A549 (cell line): ENCODE data around the gene SSR2. TPM values are rescaled to one million over a fixed set of nuclear protein-coding genes. Genes with fewer than 3 reads are reported as not detected.
"Not testable (repeated sequence)": the region's sequence is repeated elsewhere in the genome, so short reads cannot be mapped to it uniquely, and the experiment has no call there.

Source experiments
- ATAC-seq, 2 experiments: fragments of 200-7000 bp in 1 of 2; fragments of >200 bp in 1 of 2; cut with Nextera tagmentation in 1 of 2; cut with Tn5 transposase in 1 of 2; 3 replicates each; pipeline versions ENCODE4 v1.8.0 to v1.9.1; 2018 to 2020; ENCODE audit warnings: mild to moderate bottlenecking in 1 of 2, moderate library complexity in 1 of 2
- CTCF ChIA-PET: fragments of 300-600 bp; sonication (Branson Sonifier 250); formaldehyde crosslinking; extraction: SDS; loops from one replicate; lab custom pipeline; 2021; ENCODE audit warnings: antibody characterized with exemption, inconsistent platforms; lab: Yijun Ruan, JAX
- POLR2A ChIA-PET: fragments of 350-600 bp; formaldehyde crosslinking; extraction: SDS; loops from one replicate; lab custom pipeline; 2021; ENCODE audit warnings: antibody characterized with exemption, inconsistent platforms; lab: Yijun Ruan, JAX
- DNase-seq, 2 experiments: peaks; one replicate each; pipeline versions ENCODE4 v3.0.0 to v3.0.0-alpha.2; 2011 to 2016; ENCODE audit warnings: low read depth in 1 of 2, low spot score in 1 of 2
- FAIRE-seq: peaks from 2 replicates; lab custom pipeline; 2011; peaks lifted over from hg19 to GRCh38; lab: Jason Lieb, UNC
- H3K27ac ChIP-seq, 2 experiments: fragments of >200 bp; sonication (Bioruptor Twin); formaldehyde crosslinking; 3 replicates each; pipeline ENCODE4 v1.5.1; 2016 to 2017
- H3K4me1 ChIP-seq: fragments of >200 bp; sonication (Bioruptor Twin); formaldehyde crosslinking; 3 replicates; pipeline ENCODE4 v1.6.1; 2016
- H3K4me2 ChIP-seq: fragments of >200 bp; sonication (Bioruptor Twin); formaldehyde crosslinking; 3 replicates; pipeline ENCODE4 v1.6.1; 2016
- H3K4me3 ChIP-seq: fragments of >200 bp; sonication (Bioruptor Twin); formaldehyde crosslinking; 3 replicates; pipeline ENCODE4 v1.5.1; 2016
- H3K9me3 ChIP-seq: fragments of >200 bp; sonication (Bioruptor Twin); formaldehyde crosslinking; 3 replicates; pipeline ENCODE4 v1.6.1; 2016
- BHLHE40 ChIP-seq: IDR thresholded peaks from 2 replicates; pipeline ENCODE4 v1.6.1; 2012; ENCODE audit warnings: low read depth, low read length, inconsistent platforms
- CBX2 ChIP-seq: fragments of 200-600 bp; sonication (generic); IDR thresholded peaks from 2 replicates; pipeline ENCODE4 v1.6.1; 2016; ENCODE audit warnings: low read depth, mild to moderate bottlenecking, borderline replicate concordance
- CBX8 ChIP-seq: fragments of 200-600 bp; sonication (generic); IDR thresholded peaks from 2 replicates; pipeline ENCODE4 v1.6.1; 2016
- EHMT2 ChIP-seq: fragments of 200-600 bp; sonication (generic); IDR thresholded peaks from 2 replicates; pipeline ENCODE4 v1.6.1; 2016; ENCODE audit warnings: antibody characterized with exemption, low read depth, mild to moderate bottlenecking, moderate library complexity
- ELK1 ChIP-seq: fragments of 150-350 bp; IDR thresholded peaks from 2 replicates; pipeline ENCODE4 v1.6.1; 2014; ENCODE audit warnings: low read depth, mild to moderate bottlenecking, low read length
- EP300 ChIP-seq, 2 experiments: fragments of >200 bp; sonication (Bioruptor Twin); formaldehyde crosslinking; IDR thresholded peaks; 2 replicates in 1 of 2; 3 replicates in 1 of 2; pipeline ENCODE4 v1.6.1; 2016 to 2017
- HDAC2 ChIP-seq: fragments of 200-600 bp; sonication (generic); IDR thresholded peaks from 2 replicates; pipeline ENCODE4 v1.6.1; 2016
- HMGXB4 ChIP-seq: fragments of 250-450 bp; sonication (Bioruptor Pico); IDR thresholded peaks from 2 replicates; pipeline ENCODE4 v1.5.0; 2021; ENCODE audit warnings: mild to moderate bottlenecking, moderate library complexity, borderline replicate concordance
- HOXB5 ChIP-seq: fragments of 250-450 bp; sonication (Bioruptor Pico); IDR thresholded peaks from 2 replicates; pipeline ENCODE4 v1.5.0; 2020; ENCODE audit warnings: mild to moderate bottlenecking, moderate library complexity
- JUN ChIP-seq, 2 experiments: fragments of >200 bp; sonication (Bioruptor Twin); formaldehyde crosslinking; IDR thresholded peaks; 2 replicates in 1 of 2; 3 replicates in 1 of 2; pipeline ENCODE4 v1.6.1; 2016 to 2017
- JUNB ChIP-seq: fragments of >200 bp; sonication (Bioruptor Twin); formaldehyde crosslinking; IDR thresholded peaks from 2 replicates; pipeline ENCODE4 v1.6.1; 2016
- MAX ChIP-seq: IDR thresholded peaks from 2 replicates; pipeline ENCODE4 v1.6.1; 2012
- MAZ ChIP-seq: fragments of 150-350 bp; IDR thresholded peaks from 2 replicates; pipeline ENCODE4 v1.6.1; 2014; ENCODE audit warnings: antibody characterized with exemption, low read depth, low read length, borderline replicate concordance
- MYC ChIP-seq: IDR thresholded peaks from 2 replicates; pipeline ENCODE4 v1.6.1; 2012; ENCODE audit warnings: mild to moderate bottlenecking, inconsistent platforms, low read length, improper control_type of control experiment, borderline replicate concordance
- NPAS2 ChIP-seq: fragments of 250-450 bp; sonication (Bioruptor Pico); IDR thresholded peaks from 2 replicates; pipeline ENCODE4 v1.8.0; 2022; ENCODE audit warnings: mild to moderate bottlenecking, moderate library complexity, borderline replicate concordance
- NR3C1 ChIP-seq: fragments of >200 bp; sonication (Bioruptor Twin); formaldehyde crosslinking; IDR thresholded peaks from 3 replicates; pipeline ENCODE4 v1.6.1; 2017
- POLR2AphosphoS2 ChIP-seq: conservative IDR thresholded peaks from 2 replicates; pipeline ENCODE4 v1.6.1; 2012; ENCODE audit warnings: low read length, improper control_type of control experiment, inconsistent platforms
- SMC3 ChIP-seq: fragments of >200 bp; sonication (Bioruptor Twin); formaldehyde crosslinking; IDR thresholded peaks from 3 replicates; pipeline ENCODE4 v1.6.1; 2018; ENCODE audit warnings: inconsistent platforms
- TFCP2L1 ChIP-seq: fragments of 250-450 bp; sonication (Bioruptor Pico); IDR thresholded peaks from 2 replicates; pipeline ENCODE4 v1.5.0; 2021; ENCODE audit warnings: mild to moderate bottlenecking
- ZFP36 ChIP-seq: fragments of 450-650 bp; IDR thresholded peaks from 2 replicates; pipeline ENCODE4 v1.6.1; 2014; ENCODE audit warnings: borderline replicate concordance; ENCODE audit not compliant: partially characterized antibody
- ZNF302 ChIP-seq: fragments of 250-450 bp; sonication (Bioruptor Pico); IDR thresholded peaks from 2 replicates; pipeline ENCODE4 v1.9.0; 2021; ENCODE audit warnings: inconsistent platforms, mild to moderate bottlenecking, moderate library complexity
- ZSCAN20 ChIP-seq: fragments of 250-450 bp; sonication (Bioruptor Pico); IDR thresholded peaks from 2 replicates; pipeline ENCODE4 v1.8.0; 2022; ENCODE audit warnings: mild to moderate bottlenecking, moderate library complexity
- WGBS: methylation state at CpG from one replicate; pipeline ENCODE4 v1.1.6; 2017; ENCODE audit errors: missing lambda C conversion rate; 5-methylcytosine and 5-hydroxymethylcytosine counted together
- polyA plus RNA-seq, 4 experiments: library from polyadenylated mRNA; depleted of rRNA in 3 of 4; stranded (reverse); fragments of >200 nt; fragmentation: RNase III in 1 of 4; extraction: RNeasy Plus Mini Kit Qiagen cat#74134 plus additional on column Dnase treatment in 1 of 4; gene quantifications; 2 replicates in 3 of 4; 3 replicates in 1 of 4; pipeline ENCODE4 v1.2.3, GENCODE V29; 2011 to 2017
- TF ChIP-seq, protein P1 (sequence below): fragments of >200 bp; sonication (Bioruptor Twin); formaldehyde crosslinking; IDR thresholded peaks from 3 replicates; pipeline ENCODE4 v1.6.1; 2016

The SSR2 gene
- polyA plus RNA-seq, 2 of the 4 experiments (the other 2 are of a cell fraction): 261 to 382 TPM

DNA sequence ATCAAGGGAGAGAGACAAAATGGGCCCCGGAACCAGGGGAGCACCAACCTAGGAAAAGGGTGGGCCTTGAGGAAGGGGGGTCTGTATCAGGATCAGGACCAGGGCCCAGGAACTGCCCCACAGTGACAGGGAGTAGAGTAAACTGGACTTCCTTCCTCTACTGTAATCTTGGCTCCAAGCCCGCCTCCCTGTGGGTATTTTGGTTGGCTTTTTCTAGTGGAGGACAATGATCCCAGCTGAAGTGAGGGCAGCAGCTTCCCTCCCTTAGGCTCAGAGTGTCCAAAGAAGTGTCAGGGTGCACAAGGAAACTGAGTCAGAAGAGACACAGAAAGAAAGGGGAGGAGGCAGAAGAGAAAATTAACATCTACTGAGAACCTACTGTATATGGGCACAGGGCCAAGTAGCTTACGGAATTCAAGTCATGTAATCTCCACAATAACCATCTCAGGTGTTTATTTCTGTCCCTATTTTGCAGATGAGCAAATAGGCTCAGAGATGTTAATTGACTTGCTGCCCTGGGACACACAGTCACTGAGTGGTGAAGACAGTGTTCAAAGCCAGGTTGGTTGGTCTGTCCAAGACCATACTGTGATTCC is 28.0 kb upstream of the SSR2 start:
- 94% methylated on average over 3 of the region's 3 CpGs for WGBS
- H3K4me3 ChIP-seq: no peak overlapping the region
- 0 out of 3 replicates have a peak, but pooled peaks cover 3% of the 10 kb centered on the region for H3K4me1 ChIP-seq
- TF ChIP-seq ZFP36 (no peak), BHLHE40 (no peak), HMGXB4 (no peak)
- TF ChIP-seq, all 56 proteins: peak for 0
- POLR2A ChIA-PET: interaction anchor here (0.6 kb wide), 1 partner anchor 114 kb away, joined by 3 read pairs; the partner anchor contains the start of gene KHDC4
- no peaks in the 10 kb centered on the region for H3K9me3 ChIP-seq
- FAIRE-seq: no peak
- DNase-seq: no peak
- no peak for ATAC-seq
- H3K27ac ChIP-seq: no peak overlapping the region
- no peak overlapping the region for H3K4me2 ChIP-seq
- CTCF ChIA-PET: interaction anchor here (1.0 to 2.9 kb wide), 6 partner anchors 12 to 45 kb away, joined by 3 to 10 read pairs (median 4); partner anchors contain the start of gene SSR2

DNA sequence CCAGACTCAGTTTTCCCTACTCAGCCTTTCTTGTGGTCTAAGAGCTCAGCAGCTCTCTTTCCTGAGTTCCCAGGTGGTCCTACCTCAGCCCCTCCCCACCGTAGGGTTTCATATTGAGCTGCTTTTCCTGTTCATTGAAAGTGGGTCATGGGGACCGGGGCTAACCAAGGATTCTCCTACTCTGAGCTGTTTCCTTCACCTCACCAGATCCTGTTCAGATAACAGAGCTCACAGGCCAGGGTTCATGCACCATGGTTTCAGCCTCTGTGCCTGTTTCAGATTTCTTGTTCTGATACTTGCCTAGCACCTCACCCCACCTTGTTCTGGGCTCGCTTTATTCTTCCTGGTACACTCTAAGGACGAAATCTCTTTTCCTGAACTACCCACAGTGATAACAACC is 24.3 kb upstream of the SSR2 start:
- ATAC-seq: no peak
- 90% methylated on average over 4 of the region's 4 CpGs for WGBS
- CTCF ChIA-PET: interaction anchor here (0.5 to 1.7 kb wide), 4 partner anchors 11 to 170 kb away, joined by 3 to 5 read pairs (median 4); no protein-coding TSS in a partner anchor

DNA sequence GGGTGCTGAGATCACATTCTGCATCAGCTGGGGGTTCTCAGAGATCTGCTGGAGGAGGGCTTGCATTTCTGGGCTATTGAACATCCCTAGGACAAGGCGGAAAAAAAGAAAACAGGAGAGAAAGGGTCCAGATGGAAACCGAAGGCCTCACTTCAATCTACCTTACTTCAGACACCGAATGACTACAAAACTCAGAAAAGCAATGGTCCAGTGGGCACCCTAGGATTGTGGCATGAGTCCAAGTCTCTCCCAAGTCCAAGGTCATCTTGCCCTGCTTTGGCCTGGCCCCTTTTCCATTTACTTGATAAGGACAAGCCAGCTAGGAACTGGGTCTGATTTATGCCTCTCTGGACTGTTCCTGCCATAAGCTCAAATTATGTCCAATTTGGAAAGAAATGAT is 22.1 kb upstream of the SSR2 start:
- ChIA-PET POLR2A (no interaction called here), CTCF (interaction anchor here (0.6 to 3.9 kb wide), 6 partner anchors 8 to 104 kb away, joined by 3 to 20 read pairs (median 6); partner anchors contain the start of gene UBQLN4)
- no peaks in the 10 kb centered on the region for H3K9me3 ChIP-seq
- no peak for DNase-seq
- TF ChIP-seq JUN (IDR thresholded peaks at IDR 0.05) (no peak), MAZ (no peak), JUNB (no peak), MYC (no peak), EHMT2 (no peak), HOXB5 (no peak), ZSCAN20 (CRISPR knock-in tag) (no peak), MAX (no peak), CBX8 (no peak), SMC3 (no peak), NPAS2 (no peak), ZNF302 (no peak)
- TF ChIP-seq, all 56 proteins: peak for 0
- Histone ChIP-seq H3K4me3 (no peak overlapping the region), H3K4me2 (no peak overlapping the region), H3K27ac (no peak overlapping the region), H3K4me1 (peaks cover 16% of the 10 kb centered on the region)
- ATAC-seq (no peak), FAIRE-seq (no peak)
- 82% methylated on average over 3 of the region's 3 CpGs for WGBS

More for the DNA sequence above, 24.3 kb upstream of the SSR2 start:
- H3K9me3 ChIP-seq: no peaks in the 10 kb centered on the region
- H3K4me3 ChIP-seq: no peak overlapping the region
- DNase-seq (no peak), FAIRE-seq (no peak)
- peaks cover 13% of the 10 kb centered on the region for H3K4me1 ChIP-seq
- POLR2A ChIA-PET: no interaction called here
- TF ChIP-seq ZFP36 (no peak), POLR2AphosphoS2 (no peak), JUNB (no peak), EP300 (IDR thresholded peaks at IDR 0.05) (no peak), TFCP2L1 (CRISPR knock-in tag) (no peak), HMGXB4 (no peak), NR3C1 (no peak), ELK1 (no peak), SMC3 (no peak), HDAC2 (no peak), CBX2 (no peak)
- TF ChIP-seq, protein P1, sequence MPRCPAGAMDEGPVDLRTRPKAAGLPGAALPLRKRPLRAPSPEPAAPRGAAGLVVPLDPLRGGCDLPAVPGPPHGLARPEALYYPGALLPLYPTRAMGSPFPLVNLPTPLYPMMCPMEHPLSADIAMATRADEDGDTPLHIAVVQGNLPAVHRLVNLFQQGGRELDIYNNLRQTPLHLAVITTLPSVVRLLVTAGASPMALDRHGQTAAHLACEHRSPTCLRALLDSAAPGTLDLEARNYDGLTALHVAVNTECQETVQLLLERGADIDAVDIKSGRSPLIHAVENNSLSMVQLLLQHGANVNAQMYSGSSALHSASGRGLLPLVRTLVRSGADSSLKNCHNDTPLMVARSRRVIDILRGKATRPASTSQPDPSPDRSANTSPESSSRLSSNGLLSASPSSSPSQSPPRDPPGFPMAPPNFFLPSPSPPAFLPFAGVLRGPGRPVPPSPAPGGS: no peak
- H3K4me2 ChIP-seq: no peak overlapping the region
- no peak overlapping the region for H3K27ac ChIP-seq

DNA sequence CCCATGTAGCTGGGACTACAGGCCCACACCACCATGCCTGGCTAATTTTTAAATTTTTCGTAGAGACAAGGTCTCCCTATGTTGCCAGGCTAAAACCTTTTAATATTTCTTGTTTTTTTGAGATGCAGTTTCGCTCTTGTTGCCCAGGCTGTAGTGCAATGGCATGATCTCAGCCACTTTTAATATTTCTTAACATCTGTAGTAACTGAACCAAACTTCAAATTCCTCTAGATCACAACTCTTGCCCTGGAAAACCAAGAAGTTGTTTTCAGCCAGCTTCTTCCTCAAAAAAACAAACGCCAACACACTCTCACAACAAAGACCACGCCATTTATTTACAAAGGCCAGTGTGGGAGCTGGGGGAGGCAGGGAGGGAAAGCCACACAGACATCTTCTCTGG is 14.2 kb upstream of the SSR2 start:
- FAIRE-seq, H3K4me3 ChIP-seq, H3K4me2 ChIP-seq, H3K27ac ChIP-seq, DNase-seq, H3K9me3 ChIP-seq, POLR2A ChIA-PET, H3K4me1 ChIP-seq, CTCF ChIA-PET, ATAC-seq: not testable (repeated sequence)
- 92% methylated on average over 4 of the region's 4 CpGs for WGBS
